ENCODE measurements around the gene GHRHR.

DNA sequence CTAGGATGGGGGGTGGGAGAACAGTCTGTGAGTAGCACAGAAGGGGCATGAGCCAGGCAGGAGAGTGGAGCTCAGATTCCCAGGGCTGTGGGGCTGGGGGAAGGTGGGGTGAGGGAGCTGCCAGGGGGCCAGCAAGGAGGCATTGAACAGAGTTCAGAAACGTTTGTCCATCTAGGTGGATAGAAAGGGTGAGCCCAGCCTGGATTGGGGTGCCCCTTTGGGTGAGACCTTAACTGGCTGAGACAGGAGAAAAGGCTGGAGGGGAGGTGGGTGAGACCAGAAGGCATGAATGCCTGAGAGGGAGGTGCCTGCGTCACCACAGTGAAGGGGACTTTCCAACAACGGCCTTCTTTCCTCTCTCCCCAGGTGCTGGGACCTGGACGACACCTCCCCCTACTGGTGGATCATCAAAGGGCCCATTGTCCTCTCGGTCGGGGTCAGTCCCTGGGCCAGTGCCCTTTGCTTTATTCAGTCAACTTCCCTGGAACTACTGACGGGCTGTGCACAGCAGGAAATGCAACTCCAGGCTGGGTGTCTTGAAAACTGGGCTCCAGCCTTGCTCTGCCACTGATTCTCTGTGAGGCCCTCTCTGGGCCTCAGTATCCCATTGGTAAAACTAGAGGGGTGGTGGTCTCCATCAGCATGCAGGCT lies 11.0 kb downstream of the GHRHR start:
- TF ChIP-seq POLR2A (IDR thresholded peaks at IDR 0.05), result no peak
- TF ChIP-seq, protein P1, sequence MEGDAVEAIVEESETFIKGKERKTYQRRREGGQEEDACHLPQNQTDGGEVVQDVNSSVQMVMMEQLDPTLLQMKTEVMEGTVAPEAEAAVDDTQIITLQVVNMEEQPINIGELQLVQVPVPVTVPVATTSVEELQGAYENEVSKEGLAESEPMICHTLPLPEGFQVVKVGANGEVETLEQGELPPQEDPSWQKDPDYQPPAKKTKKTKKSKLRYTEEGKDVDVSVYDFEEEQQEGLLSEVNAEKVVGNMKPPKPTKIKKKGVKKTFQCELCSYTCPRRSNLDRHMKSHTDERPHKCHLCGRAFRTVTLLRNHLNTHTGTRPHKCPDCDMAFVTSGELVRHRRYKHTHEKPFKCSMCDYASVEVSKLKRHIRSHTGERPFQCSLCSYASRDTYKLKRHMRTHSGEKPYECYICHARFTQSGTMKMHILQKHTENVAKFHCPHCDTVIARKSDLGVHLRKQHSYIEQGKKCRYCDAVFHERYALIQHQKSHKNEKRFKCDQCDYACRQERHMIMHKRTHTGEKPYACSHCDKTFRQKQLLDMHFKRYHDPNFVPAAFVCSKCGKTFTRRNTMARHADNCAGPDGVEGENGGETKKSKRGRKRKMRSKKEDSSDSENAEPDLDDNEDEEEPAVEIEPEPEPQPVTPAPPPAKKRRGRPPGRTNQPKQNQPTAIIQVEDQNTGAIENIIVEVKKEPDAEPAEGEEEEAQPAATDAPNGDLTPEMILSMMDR (IDR thresholded peaks at IDR 0.05), result peak; percentile 68 to 85 (median 78)

Data from heart left ventricle (tissue), 13 donors.